PC-3 (cell line): ENCODE results near the gene UBAC2. TPM values are rescaled to one million over a fixed set of nuclear protein-coding genes. Genes with fewer than 3 reads are reported as not detected.
"Not testable (repeated sequence)": the region's sequence is repeated elsewhere in the genome, so short reads cannot be mapped to it uniquely, and the experiment has no call there.

Experiments
- ATAC-seq: fragments of 200-7000 bp; cut with Tn5 transposase; 2 replicates; pipeline ENCODE4 v1.9.1; 2020; ENCODE audit warnings: mild to moderate bottlenecking, moderate library complexity
- BruUV-seq: library from RNA; stranded (reverse); fragments of 400-500 nt; replicated peaks from 2 replicates; lab custom pipeline; 2021; lab: Mats Ljungman, UMichigan
- CTCF ChIA-PET: fragments of 300-600 bp; sonication (Branson Sonifier 250); formaldehyde crosslinking; loops from one replicate; lab custom pipeline; 2022; ENCODE audit warnings: antibody characterized with exemption; lab: Charles Lee
- POLR2A ChIA-PET: fragments of 300-600 bp; sonication (Branson Sonifier 250); formaldehyde crosslinking; loops from one replicate; lab custom pipeline; 2022; ENCODE audit warnings: antibody characterized with exemption; ENCODE audit not compliant: unreplicated experiment; lab: Charles Lee
- DNase-seq: peaks from one replicate; pipeline ENCODE4 v3.0.0-alpha.2; 2015
- H2AFZ ChIP-seq: fragments of 300-600 bp; sonication (generic); 2 replicates; pipeline ENCODE4 v1.6.0; 2016; ENCODE audit warnings: antibody characterized with exemption, low read length
- H3F3A ChIP-seq: fragments of 300-600 bp; sonication (generic); one replicate; pipeline ENCODE4 v1.6.0; 2017; ENCODE audit warnings: antibody characterized with exemption, low read length, control low read depth, mild to moderate bottlenecking; ENCODE audit not compliant: unreplicated experiment
- H3K27ac ChIP-seq: fragments of 300-600 bp; sonication (generic); 2 replicates; pipeline ENCODE4 v1.5.1; 2016; ENCODE audit warnings: mild to moderate bottlenecking, low read length
- H3K27me3 ChIP-seq: fragments of 300-600 bp; sonication (generic); 2 replicates; pipeline ENCODE4 v1.6.1; 2016; ENCODE audit warnings: low read length, mixed read lengths
- H3K36me3 ChIP-seq: fragments of 300-600 bp; sonication (generic); 2 replicates; pipeline ENCODE4 v1.6.1; 2016; ENCODE audit warnings: low read depth, mixed run types, low read length, mixed read lengths
- H3K4me1 ChIP-seq: fragments of 300-600 bp; sonication (generic); 2 replicates; pipeline ENCODE4 v1.5.1; 2016; ENCODE audit warnings: low read length; ENCODE audit not compliant: insufficient read depth
- H3K4me2 ChIP-seq: fragments of 300-600 bp; sonication (generic); 2 replicates; pipeline ENCODE4 v1.6.0; 2016; ENCODE audit warnings: low read length
- H3K4me3 ChIP-seq: fragments of 300-600 bp; sonication (generic); 2 replicates; pipeline ENCODE4 v1.5.1; 2016; ENCODE audit warnings: mild to moderate bottlenecking, low read length, mixed read lengths
- H3K79me2 ChIP-seq: fragments of 300-600 bp; sonication (generic); 2 replicates; pipeline ENCODE4 v1.6.1; 2017; ENCODE audit warnings: low read length, mixed read lengths
- H3K9ac ChIP-seq: fragments of 300-600 bp; sonication (generic); 2 replicates; pipeline ENCODE4 v1.6.0; 2016; ENCODE audit warnings: mild to moderate bottlenecking, low read length
- H3K9me2 ChIP-seq: fragments of 300-600 bp; sonication (generic); replicated peaks from 2 replicates; pipeline ENCODE4 v1.6.1; 2016; ENCODE audit warnings: mixed run types, low read length, mixed read lengths
- H3K9me3 ChIP-seq: fragments of 300-600 bp; sonication (generic); 2 replicates; pipeline ENCODE4 v1.6.1; 2016; ENCODE audit warnings: low read length, mixed read lengths
- H4K20me1 ChIP-seq: fragments of 300-600 bp; sonication (generic); 2 replicates; pipeline ENCODE4 v1.6.1; 2016; ENCODE audit warnings: low read length, mixed read lengths
- EZH2 ChIP-seq: fragments of 300-600 bp; sonication (generic); IDR thresholded peaks from one replicate; pipeline ENCODE4 v1.6.1; 2017; ENCODE audit warnings: antibody characterized with exemption, mild to moderate bottlenecking, low read length; ENCODE audit not compliant: unreplicated experiment
- EZH2phosphoT487 ChIP-seq: fragments of 300-600 bp; sonication (generic); IDR thresholded peaks from 2 replicates; pipeline ENCODE4 v1.6.1; 2018; ENCODE audit warnings: mild to moderate bottlenecking, antibody characterized with exemption, low read length, borderline replicate concordance
- intact Hi-C: fragments of 100-400 bp; cut with micrococcal nuclease; formaldehyde crosslinking; loops from 2 replicates; pipeline ENCODE4 v1.9.0; 2023
- total RNA-seq: library from RNA; depleted of rRNA; stranded (reverse); fragments of >200 nt; gene quantifications from 2 replicates; pipeline ENCODE4 v1.2.3, GENCODE V29; 2014
- TF ChIP-seq, protein P1 (sequence below): fragments of 300-600 bp; sonication (generic); conservative IDR thresholded peaks from 2 replicates; pipeline ENCODE4 v1.5.1; 2017; ENCODE audit warnings: antibody characterized with exemption, low read depth, mild to moderate bottlenecking, low read length

Gene UBAC2
- total RNA-seq, 1 experiment from 2014 or later = 34.5 TPM

DNA sequence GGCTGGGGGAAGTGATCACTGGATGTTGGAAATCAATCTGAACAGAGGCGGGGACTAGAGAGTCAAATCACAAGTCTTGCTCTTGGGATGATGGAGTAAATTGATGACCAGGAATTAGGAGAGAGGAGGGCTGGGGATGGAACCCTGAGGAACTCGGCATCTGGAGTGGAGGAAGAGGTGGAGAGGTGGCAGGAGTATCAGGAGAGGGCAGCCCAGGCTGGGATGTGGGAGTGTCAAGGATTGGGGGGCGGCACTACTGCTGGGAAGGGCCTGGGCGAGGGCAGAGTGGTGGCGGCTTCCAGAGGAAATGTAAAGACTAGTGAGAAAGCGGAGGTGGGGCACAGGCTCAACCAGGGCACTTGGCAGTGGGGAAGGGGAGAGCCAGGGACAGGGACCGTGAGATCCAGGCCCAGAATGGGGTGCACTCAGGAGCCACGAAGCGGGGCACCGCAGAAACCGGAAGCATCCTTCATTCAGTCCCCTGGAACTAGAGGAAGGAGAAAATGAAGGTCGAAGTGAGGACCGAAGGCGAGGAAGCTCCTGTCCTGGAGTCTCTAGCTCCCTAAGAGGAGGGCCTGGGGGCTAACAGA is 187.8 kb downstream of the UBAC2 start:
- ChIA-PET POLR2A (no interaction called here), CTCF (no interaction called here)
- Histone ChIP-seq H4K20me1 (no peaks in the 10 kb centered on the region), H3K9me3 (no peaks in the 10 kb centered on the region), H3K4me2 (no peak overlapping the region), H3K36me3 (peaks cover 4% of the 10 kb centered on the region; the same call in 1 of the 2 replicates), H3K79me2 (no peaks in the 10 kb centered on the region), H3F3A (no peaks in the 10 kb centered on the region), H3K4me1 (no peaks in the 10 kb centered on the region), H3K9ac (no peak overlapping the region), H3K27ac (no peak overlapping the region), H3K27me3 (no peaks in the 10 kb centered on the region), H2AFZ (no peak overlapping the region), H3K9me2 (no peaks in the 10 kb centered on the region), H3K4me3 (no peak overlapping the region)
- no peak for ATAC-seq
- DNase-seq = no peak
- BruUV-seq = no TSS peak
- TF ChIP-seq EZH2phosphoT487 (no peak), EZH2 (no peak)
- TF ChIP-seq, protein P1, sequence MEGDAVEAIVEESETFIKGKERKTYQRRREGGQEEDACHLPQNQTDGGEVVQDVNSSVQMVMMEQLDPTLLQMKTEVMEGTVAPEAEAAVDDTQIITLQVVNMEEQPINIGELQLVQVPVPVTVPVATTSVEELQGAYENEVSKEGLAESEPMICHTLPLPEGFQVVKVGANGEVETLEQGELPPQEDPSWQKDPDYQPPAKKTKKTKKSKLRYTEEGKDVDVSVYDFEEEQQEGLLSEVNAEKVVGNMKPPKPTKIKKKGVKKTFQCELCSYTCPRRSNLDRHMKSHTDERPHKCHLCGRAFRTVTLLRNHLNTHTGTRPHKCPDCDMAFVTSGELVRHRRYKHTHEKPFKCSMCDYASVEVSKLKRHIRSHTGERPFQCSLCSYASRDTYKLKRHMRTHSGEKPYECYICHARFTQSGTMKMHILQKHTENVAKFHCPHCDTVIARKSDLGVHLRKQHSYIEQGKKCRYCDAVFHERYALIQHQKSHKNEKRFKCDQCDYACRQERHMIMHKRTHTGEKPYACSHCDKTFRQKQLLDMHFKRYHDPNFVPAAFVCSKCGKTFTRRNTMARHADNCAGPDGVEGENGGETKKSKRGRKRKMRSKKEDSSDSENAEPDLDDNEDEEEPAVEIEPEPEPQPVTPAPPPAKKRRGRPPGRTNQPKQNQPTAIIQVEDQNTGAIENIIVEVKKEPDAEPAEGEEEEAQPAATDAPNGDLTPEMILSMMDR = no peak
- intact Hi-C loops = no loop called here

DNA sequence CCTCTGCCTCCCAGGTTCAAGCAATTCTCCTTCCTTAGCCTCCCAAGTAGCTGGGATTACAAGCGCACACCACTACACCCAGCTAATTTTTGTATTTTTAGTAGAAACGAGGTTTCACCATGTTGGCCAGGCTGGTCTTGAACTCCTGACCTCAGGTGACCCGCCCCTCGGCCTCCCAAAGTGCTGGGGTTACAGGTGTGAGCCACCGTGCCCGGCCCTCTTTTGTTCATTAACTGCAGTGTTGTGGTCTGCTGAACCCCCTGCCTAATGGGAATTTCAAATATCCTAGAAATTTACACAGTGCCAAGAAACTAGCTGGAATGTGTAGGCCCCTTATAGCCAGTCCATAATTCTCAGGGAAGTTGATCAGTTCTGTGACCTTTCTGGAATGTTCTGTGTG is 188.4 kb downstream of the UBAC2 start:
- intact Hi-C loops = not testable (repeated sequence)

DNA sequence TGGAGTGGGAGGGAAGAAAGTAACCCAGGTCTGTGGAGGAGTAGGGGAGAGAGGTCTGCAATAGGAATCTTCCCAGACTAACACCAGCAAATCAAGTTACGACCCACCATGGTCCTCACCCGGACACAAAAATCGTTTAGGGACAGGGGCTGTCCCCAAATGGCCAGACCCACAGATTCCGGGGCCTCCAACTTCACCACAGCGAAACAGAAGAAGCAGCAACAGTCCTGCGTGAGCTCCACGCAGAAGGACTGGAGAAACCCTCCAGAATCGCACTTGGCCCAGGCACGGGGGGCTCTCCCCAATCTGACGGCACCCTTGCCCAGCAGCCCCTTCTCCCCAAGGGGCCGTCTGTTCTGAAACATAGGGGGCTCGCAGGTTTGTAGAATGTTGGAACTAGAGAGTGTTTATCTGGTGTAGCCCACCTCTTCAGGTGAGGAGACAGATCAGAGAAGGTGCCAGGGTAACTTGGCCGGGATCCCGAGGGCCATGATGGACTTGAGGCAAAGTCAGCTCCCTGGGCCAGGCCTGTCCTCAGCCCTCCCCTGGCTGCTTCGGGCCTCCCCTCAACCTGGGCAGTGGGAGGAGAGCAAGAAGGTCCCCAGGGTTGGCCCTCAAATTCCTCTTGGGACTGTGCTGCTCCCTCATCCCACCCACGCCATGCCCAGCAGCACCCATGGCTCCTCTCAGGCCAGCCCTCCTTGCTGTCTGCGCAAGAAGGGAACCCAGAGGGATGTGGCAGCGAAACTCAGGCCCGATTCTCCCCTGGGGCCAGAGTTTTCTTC is 189.1 kb downstream of the UBAC2 start:
- intact Hi-C loops = no loop called here
- Histone ChIP-seq H3K9me2 (no peaks in the 10 kb centered on the region), H3K27ac (no peak overlapping the region), H3K79me2 (no peaks in the 10 kb centered on the region), H3K9me3 (no peaks in the 10 kb centered on the region), H3K27me3 (no peaks in the 10 kb centered on the region), H3K9ac (no peak overlapping the region), H3F3A (no peaks in the 10 kb centered on the region), H3K4me1 (no peaks in the 10 kb centered on the region), H3K4me3 (no peak overlapping the region), H4K20me1 (no peaks in the 10 kb centered on the region), H3K36me3 (peaks cover 4% of the 10 kb centered on the region; the same call in 1 of the 2 replicates), H3K4me2 (no peak overlapping the region), H2AFZ (no peak overlapping the region)
- DNase-seq = no peak
- ATAC-seq = no peak
- BruUV-seq = no TSS peak
- POLR2A ChIA-PET = no interaction called here
- CTCF ChIA-PET = no interaction called here
- TF ChIP-seq EZH2 (no peak), EZH2phosphoT487 (no peak)
- TF ChIP-seq, protein P1 = no peak

More for the DNA sequence above, 188.4 kb downstream of the UBAC2 start:
- H3K9me3 ChIP-seq, H3K4me1 ChIP-seq, H3K27me3 ChIP-seq, CTCF ChIA-PET, DNase-seq, H3K36me3 ChIP-seq, H3K79me2 ChIP-seq, H3K9ac ChIP-seq, BruUV-seq, H3F3A ChIP-seq, H3K27ac ChIP-seq, H3K4me3 ChIP-seq, H4K20me1 ChIP-seq, H3K4me2 ChIP-seq, H3K9me2 ChIP-seq, ATAC-seq, POLR2A ChIA-PET, H2AFZ ChIP-seq: not testable (repeated sequence)
